ENCODE results near the gene TRAPPC10.

DNA sequence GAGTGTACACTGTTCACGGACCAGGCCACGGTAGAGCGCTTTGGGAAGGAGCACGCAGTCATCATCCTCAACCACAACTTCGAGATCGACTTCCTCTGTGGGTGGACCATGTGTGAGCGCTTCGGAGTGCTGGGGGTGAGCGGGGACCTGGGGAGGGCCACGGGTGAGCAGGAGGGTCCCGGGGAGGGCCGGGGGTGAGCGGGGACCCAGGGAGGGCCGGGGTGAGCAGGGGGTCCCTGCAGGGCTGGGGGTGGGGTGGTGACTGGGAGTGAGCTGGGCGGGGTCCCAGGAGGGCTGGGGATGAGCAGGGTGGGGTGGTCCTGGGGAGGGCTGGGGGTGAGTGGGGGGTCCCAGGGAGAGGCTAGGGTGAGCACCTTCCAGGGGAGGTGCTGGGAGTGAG, 44.1 kb upstream of the TRAPPC10 start:
- TF ChIP-seq HDAC6 (IDR thresholded peaks at IDR 0.05; ENCODE audit: low read depth, low read length) (no peak), EZH2 (IDR thresholded peaks at IDR 0.05; ENCODE audit: low read depth, low read length, severe bottlenecking) (no peak), CTCF (IDR thresholded peaks at IDR 0.05; ENCODE audit: control extremely low read depth in 1 of 3, insufficient read depth in 1 of 3, low read depth in 1 of 3, low read length in 3 of 3) (no peak), ZNF274 (IDR thresholded peaks at IDR 0.05; ENCODE audit: borderline replicate concordance, extremely low read depth, low read length) (no peak), TAF1 (IDR thresholded peaks at IDR 0.05; ENCODE audit: low read depth, low read length) (no peak), CTBP2 (IDR thresholded peaks at IDR 0.05; ENCODE audit: borderline replicate concordance, insufficient read depth, insufficient read length, low read length) (no peak), POLR2AphosphoS5 (IDR thresholded peaks at IDR 0.05; ENCODE audit: low read depth, low read length) (no peak), CEBPB (IDR thresholded peaks at IDR 0.05; ENCODE audit: low read depth, low read length) (no peak), JUND (IDR thresholded peaks at IDR 0.05; ENCODE audit: low read length) (no peak), CHD2 (IDR thresholded peaks at IDR 0.05; ENCODE audit: low read length) (no peak), CHD1 (IDR thresholded peaks at IDR 0.05; ENCODE audit: low read depth, low read length) (no peak), POLR2A (IDR thresholded peaks at IDR 0.05; ENCODE audit: control extremely low read depth in 1 of 2, low read depth in 2 of 2, low read length in 2 of 2) (no peak), BRCA1 (IDR thresholded peaks at IDR 0.05; ENCODE audit: low read depth, low read length) (no peak)
